Effector memory CD8-positive, alpha-beta T cell (primary cell): ENCODE data around the gene TIMM44.
"Not testable (repeated sequence)": the region's sequence is repeated elsewhere in the genome, so short reads cannot be mapped to it uniquely, and the experiment has no call there.

Source experiments
- ATAC-seq: fragments of 150-1000 bp; cut with Tn5 transposase; replicated peaks from 2 replicates; pipeline ENCODE4 v1.10.0; 2021; ENCODE audit warnings: mild to moderate bottlenecking, moderate library complexity
- DNase-seq, 3 experiments: peaks; one replicate each; pipeline ENCODE4 v3.0.0; 2021
- H3K27ac Mint-ChIP-seq, 2 donors: one replicate each; pipeline ENCODE4 v1.8.0; 2022; ENCODE audit warnings: mild to moderate bottlenecking in 2 of 2, mixed read lengths in 2 of 2, moderate library complexity in 2 of 2
- H3K27me3 Mint-ChIP-seq, 2 donors: one replicate each; pipeline ENCODE4 v1.8.0; 2022; ENCODE audit warnings: mixed read lengths in 2 of 2
- H3K36me3 Mint-ChIP-seq: one replicate; pipeline ENCODE4 v1.8.0; 2022; ENCODE audit warnings: mild to moderate bottlenecking, moderate library complexity, mixed read lengths; ENCODE audit not compliant: insufficient read depth
- H3K4me1 Mint-ChIP-seq, 2 donors: one replicate each; pipeline ENCODE4 v1.8.0; 2022; ENCODE audit warnings: low read depth in 2 of 2, mixed read lengths in 2 of 2
- H3K4me3 Mint-ChIP-seq, 2 donors: one replicate each; pipeline ENCODE4 v1.8.0; 2022; ENCODE audit warnings: mild to moderate bottlenecking in 2 of 2, mixed read lengths in 2 of 2, moderate library complexity in 2 of 2
- H3K9me3 Mint-ChIP-seq, 2 donors: one replicate each; pipeline ENCODE4 v1.8.0; 2022; ENCODE audit warnings: mixed read lengths in 2 of 2

Gene TIMM44

DNA sequence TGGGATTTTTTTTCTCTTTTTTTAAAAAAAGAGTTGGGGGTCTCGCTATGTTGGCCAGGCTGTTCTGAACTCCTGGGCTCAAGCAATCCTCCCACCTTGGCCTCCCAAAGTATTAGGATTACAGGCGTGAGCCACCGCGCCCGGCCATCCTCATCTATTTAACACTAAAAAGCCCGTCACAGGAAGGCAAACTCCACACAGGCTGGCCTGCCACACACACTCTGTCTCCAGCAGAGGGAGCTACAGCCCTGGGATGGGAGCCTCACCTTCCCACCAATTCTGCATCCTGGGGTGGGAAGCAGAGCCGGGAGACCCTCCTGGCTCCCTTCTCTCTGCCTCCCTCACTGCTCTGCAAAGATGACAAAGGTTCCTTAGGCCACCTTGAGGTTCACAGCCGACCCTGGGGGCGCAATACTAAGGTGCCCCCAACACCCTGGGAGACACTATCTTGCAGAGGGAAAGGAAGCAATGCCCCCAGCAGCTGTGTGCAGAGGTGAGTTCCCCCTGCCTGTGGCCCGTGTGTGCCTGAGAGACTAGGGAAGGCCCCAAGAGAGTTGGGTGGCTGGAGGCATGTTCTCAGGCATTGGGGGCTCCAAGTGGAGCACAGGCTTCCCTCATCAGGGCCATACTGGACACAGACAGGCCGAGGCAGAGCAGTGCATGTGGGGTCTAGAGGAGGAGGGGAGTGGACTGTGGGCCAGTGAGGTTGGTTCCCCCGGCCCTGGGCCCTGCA is 27.4 kb upstream of the TIMM44 start:
- H3K27ac Mint-ChIP-seq: no peak overlapping the region
- H3K4me1 Mint-ChIP-seq: no peaks in the 10 kb centered on the region
- ATAC-seq: no peak
- DNase-seq: no peak
- peaks cover 57% of the 10 kb centered on the region for H3K36me3 Mint-ChIP-seq
- no peaks in the 10 kb centered on the region for H3K27me3 Mint-ChIP-seq
- H3K4me3 Mint-ChIP-seq: no peak overlapping the region
- H3K9me3 Mint-ChIP-seq: no peaks in the 10 kb centered on the region

- Mint-ChIP-seq H3K27me3 (no peaks in the 10 kb centered on the region), H3K4me1 (no peaks in the 10 kb centered on the region), H3K36me3 (peaks cover 57% of the 10 kb centered on the region), H3K27ac (no peak overlapping the region), H3K4me3 (no peak overlapping the region), H3K9me3 (no peaks in the 10 kb centered on the region)
- ATAC-seq (no peak), DNase-seq (no peak)
Measured at GRCh38 chr19:7969555-7969939, 26.1 kb upstream of the TIMM44 start.

DNA sequence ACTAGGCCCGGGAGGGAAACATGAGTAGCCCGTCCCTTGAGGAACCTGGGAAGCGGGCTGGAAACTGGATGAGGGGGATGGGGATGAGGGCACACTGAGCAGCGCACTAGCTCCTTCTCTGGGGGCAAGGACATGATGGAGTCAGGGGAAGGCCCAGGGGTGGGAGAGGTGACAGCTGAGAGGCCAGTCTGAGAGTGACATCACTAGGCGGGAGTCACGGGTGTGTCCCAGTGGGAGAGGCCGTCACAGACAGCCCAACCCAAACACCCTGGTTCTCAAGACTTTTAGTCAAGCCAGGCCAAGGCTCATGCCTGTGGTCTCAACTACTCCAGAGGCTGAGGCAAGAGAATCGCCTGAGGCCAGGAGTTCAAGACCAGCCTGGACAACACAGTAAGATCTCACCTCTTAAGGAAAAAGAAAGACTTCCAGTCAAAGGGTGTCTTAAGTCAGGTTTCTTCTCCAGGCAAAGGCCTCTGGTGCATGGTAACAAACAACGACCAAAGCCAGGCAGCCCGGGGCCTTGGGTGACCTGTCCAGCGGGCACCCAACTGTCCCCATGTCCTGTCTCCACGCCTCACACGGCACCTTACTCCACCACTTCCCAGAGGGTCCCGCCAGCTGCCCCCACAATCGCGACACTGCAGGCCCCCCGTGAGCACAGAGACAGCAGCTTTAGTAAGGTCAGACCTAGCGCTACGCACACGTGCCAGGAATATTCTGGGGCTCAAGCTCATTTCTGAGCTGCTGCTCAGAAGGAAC is 25.5 kb upstream of the TIMM44 start:
- Mint-ChIP-seq H3K4me1 (no peaks in the 10 kb centered on the region), H3K36me3 (peaks cover 56% of the 10 kb centered on the region), H3K4me3 (no peak overlapping the region), H3K27me3 (no peaks in the 10 kb centered on the region), H3K9me3 (no peaks in the 10 kb centered on the region), H3K27ac (peak overlapping the region in 1 of 2 donors; percentile 69)
- DNase-seq (no peak), ATAC-seq (no peak)

DNA sequence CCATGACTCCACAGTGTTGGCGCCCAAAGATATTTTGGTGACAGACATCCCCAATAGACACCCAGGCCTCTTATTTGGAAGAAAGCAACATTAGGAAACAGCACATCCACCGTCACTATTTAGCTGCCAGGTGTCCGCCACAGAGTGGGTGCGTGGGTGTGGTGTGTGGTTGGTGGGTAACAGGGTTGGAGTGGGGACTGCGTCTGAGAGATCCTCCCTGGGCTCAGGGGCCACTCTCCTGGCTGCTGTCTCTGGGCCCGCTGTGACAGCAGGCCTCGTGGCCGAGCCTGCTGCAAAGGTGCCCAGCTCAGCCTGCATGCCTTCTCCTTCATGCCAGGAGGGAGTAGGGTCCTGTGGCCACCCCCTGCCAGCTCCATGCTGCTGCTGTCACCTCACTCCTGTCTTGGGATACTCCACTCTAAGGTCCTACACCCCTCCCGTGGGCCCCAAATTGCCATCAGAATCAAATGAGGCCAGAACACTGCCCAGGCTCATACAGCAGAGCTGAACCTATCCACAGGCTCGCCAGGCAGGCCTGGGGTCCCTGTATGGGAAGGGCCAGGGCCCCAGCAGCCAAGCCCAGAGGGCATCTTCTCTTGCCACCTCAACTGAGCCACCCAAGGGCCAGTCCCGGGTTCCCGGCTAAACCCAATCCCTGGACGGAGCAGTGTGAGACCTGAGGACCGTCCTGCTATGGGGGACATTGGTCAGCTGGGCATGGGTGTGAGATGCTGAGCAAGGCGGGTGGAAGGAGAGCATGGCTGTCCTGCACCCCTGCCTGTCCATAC is 24.7 kb upstream of the TIMM44 start:
- H3K9me3 Mint-ChIP-seq: no peaks in the 10 kb centered on the region
- H3K27ac Mint-ChIP-seq: peak overlapping the region; percentile 46 to 69
- H3K36me3 Mint-ChIP-seq: peaks cover 49% of the 10 kb centered on the region
- H3K27me3 Mint-ChIP-seq: no peaks in the 10 kb centered on the region
- no peak overlapping the region for H3K4me3 Mint-ChIP-seq
- DNase-seq: no peak
- ATAC-seq: no peak
- H3K4me1 Mint-ChIP-seq: no peaks in the 10 kb centered on the region

DNA sequence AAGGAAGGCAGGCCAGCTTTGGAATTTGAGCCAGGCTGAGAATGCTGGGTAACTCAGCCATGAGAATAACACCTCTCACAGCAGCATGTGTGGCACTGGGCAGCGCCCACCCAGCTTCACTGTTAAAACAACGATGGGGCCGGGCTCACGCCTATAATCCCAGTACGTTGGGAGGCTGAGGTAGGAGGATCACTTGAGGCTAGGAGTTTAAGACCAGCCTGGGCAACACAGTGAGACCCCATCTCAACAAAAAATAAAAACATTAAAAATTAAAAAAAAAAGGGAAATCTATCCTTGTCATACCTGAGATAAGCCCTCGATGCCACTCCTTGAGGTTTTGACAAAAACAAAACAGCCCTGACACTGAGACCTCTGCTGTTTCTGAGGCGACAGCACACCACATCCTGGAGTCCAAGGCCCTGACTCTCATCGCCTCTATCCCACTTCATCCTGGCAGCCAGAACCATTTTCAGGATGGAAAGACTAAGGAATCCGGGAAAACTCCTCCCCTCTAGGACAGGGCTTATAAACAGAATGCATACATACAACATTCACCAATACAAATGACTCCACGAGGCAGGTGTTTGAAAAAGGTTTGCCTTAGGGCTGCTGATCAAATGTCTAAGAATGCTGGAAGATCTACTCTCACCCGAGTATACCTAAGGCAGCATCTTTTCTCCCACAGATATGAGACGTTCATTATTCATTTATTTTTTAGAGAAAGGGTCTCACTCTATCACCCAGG is 22.6 kb upstream of the TIMM44 start:
- Mint-ChIP-seq H3K9me3 (no peaks in the 10 kb centered on the region), H3K27ac (peak overlapping the region; percentile 15 to 44), H3K4me3 (no peak overlapping the region), H3K27me3 (no peaks in the 10 kb centered on the region), H3K36me3 (peaks cover 52% of the 10 kb centered on the region), H3K4me1 (no peaks in the 10 kb centered on the region)
- DNase-seq: no peak
- no peak for ATAC-seq

DNA sequence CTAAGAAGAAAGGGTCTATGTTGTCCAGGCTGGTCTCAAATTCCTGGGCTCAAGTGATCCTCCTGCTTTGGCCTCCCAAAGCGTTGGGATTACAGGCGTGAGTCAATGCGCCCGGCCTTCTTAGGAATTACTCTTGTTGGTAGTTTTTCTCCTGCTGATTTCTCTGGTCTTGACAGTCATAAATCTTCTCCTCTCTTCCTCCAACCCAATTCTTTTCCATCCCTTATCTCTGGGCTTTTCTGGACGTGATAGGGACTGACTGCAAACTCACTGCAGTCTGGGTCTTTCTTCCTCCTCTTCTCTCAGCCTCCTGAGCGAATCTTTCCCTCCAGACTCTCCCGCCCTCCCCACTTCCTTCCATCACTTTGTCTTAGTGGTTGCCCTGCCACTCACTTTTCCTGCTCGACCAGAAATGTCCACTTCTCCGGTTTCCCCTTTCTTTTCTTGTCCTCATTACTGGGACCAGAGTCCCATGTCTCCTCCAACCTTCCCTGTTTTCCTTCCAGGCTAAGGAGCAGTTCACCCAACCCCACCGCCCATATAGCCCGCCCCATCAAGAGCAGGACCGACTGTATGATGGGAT is 21.9 kb upstream of the TIMM44 start:
- H3K9me3 Mint-ChIP-seq: no peaks in the 10 kb centered on the region

DNA sequence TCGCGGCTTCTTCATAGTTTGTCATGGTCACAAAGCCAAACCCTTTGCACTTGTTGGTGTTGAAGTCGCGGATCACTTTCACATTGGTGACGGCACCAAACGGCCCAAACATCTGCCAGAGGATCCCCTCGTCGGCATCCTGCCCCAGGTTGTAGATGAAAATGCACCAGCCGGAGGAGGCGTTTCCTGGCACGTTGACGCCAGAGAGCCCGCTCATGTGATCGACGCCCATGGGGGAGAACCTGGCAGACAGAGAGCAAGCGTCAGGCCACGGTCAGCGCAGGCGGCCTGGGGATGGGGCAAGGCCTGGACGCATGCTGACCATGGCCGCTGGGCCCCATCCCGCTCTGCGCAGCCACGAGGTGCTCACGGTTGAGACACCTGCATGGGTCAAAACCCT is 20.1 kb upstream of the TIMM44 start:
- H3K36me3 Mint-ChIP-seq: peaks cover 39% of the 10 kb centered on the region
- H3K4me3 Mint-ChIP-seq: no peak overlapping the region
- H3K27me3 Mint-ChIP-seq: no peaks in the 10 kb centered on the region
- H3K27ac Mint-ChIP-seq: no peak overlapping the region
- no peak for DNase-seq
- no peaks in the 10 kb centered on the region for H3K4me1 Mint-ChIP-seq
- H3K9me3 Mint-ChIP-seq: no peaks in the 10 kb centered on the region
- ATAC-seq: no peak

More for the DNA sequence above, 21.9 kb upstream of the TIMM44 start:
- Mint-ChIP-seq H3K27ac (peak overlapping the region in 1 of 2 donors; percentile 15), H3K4me1 (no peaks in the 10 kb centered on the region), H3K27me3 (no peaks in the 10 kb centered on the region), H3K4me3 (no peak overlapping the region), H3K36me3 (peaks cover 45% of the 10 kb centered on the region)
- DNase-seq (no peak), ATAC-seq (no peak)

GRCh38 chr19:7962644-7963268 is 19.3 kb upstream of the TIMM44 start:
- Mint-ChIP-seq H3K27ac (no peak overlapping the region), H3K36me3 (peaks cover 38% of the 10 kb centered on the region), H3K9me3 (no peaks in the 10 kb centered on the region), H3K4me1 (no peaks in the 10 kb centered on the region), H3K4me3 (no peak overlapping the region), H3K27me3 (no peaks in the 10 kb centered on the region)
- DNase-seq (no peak), ATAC-seq (no peak)

- H3K4me3 Mint-ChIP-seq: no peak overlapping the region
- H3K9me3 Mint-ChIP-seq: no peaks in the 10 kb centered on the region
- no peak for ATAC-seq
- peaks cover 0 to under 1% of the 10 kb centered on the region in 2 donors for H3K4me1 Mint-ChIP-seq
- no peak for DNase-seq
- no peaks in the 10 kb centered on the region for H3K27me3 Mint-ChIP-seq
- peaks cover 36% of the 10 kb centered on the region for H3K36me3 Mint-ChIP-seq
- H3K27ac Mint-ChIP-seq: no peak overlapping the region
Measured at GRCh38 chr19:7961920-7962626, 18.6 kb upstream of the TIMM44 start.

DNA sequence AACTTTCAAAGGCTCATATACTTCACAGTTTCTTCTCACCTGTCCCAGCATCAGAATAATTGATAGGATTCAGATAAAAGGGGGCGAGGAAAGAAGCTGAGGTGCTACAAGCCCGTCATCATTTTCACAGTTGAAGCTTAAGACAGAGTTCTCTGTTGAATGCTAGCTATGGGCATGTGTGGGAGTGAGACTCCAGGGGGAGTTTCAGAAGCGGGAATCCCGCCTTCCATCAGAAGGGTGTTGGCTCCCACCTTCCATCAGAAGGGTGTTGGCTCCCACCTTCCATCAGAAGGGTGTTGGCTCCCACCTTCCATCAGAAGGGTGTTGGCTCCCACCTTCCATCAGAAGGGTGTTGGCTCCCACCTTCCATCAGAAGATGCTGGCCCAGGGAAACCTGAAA is 17.6 kb upstream of the TIMM44 start:
- not testable (repeated sequence) for H3K4me1 Mint-ChIP-seq, H3K27ac Mint-ChIP-seq, H3K9me3 Mint-ChIP-seq, H3K4me3 Mint-ChIP-seq, DNase-seq, H3K27me3 Mint-ChIP-seq, ATAC-seq
- H3K36me3 Mint-ChIP-seq: peaks cover 30% of the 10 kb centered on the region

DNA sequence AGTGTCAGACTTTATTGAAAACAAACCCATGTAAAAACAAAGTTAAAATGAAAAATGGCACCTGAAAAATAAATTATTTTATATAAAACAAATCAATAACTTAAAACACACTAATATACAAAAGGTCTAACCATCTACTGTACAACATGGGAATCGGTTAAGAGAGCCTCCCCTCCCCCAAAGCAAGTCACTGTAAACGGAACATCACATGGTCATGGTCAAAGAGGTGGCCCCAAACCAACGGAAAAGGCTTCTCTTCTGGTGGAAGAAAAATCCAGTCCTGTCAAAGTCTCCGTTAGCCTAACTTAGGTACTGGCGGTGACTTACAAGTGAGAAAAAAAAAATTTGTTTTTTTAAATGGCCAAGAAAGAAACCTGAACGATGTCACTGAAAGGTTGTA is 15.7 kb upstream of the TIMM44 start:
- Mint-ChIP-seq H3K4me3 (no peak overlapping the region), H3K27ac (no peak overlapping the region), H3K27me3 (no peaks in the 10 kb centered on the region), H3K36me3 (peaks cover 25% of the 10 kb centered on the region), H3K9me3 (no peaks in the 10 kb centered on the region), H3K4me1 (peaks cover 0 to 3% of the 10 kb centered on the region in 2 donors)
- DNase-seq (no peak), ATAC-seq (no peak)

DNA sequence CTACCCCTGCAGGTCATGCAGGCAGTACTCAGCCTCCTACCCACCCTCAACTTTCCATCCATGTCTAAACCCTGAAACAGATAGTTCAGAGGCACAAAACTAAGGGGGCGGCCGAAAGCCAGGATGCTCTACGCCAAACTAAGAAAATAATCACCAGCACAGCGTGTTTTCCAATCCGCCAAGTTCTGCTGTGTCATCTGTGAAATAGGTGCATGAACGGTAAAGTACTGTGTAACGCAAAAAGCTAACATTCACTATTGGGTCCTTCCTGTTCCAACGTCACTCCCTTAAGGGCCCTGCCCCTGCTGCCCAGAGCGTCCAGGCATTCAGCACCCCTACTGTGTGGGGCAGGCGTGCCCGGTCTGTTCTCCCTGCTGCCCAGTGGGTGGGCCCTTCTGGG is 12.2 kb upstream of the TIMM44 start:
- H3K4me1 Mint-ChIP-seq: peaks cover 0 to 3% of the 10 kb centered on the region in 2 donors
- no peak overlapping the region for H3K27ac Mint-ChIP-seq
- no peak overlapping the region for H3K4me3 Mint-ChIP-seq
- no peaks in the 10 kb centered on the region for H3K9me3 Mint-ChIP-seq
- DNase-seq: no peak
- ATAC-seq: no peak
- H3K36me3 Mint-ChIP-seq: peaks cover 3% of the 10 kb centered on the region
- no peaks in the 10 kb centered on the region for H3K27me3 Mint-ChIP-seq
